Measurements from ENCODE around the gene TNFAIP3. TPM values are rescaled to one million over a fixed set of nuclear protein-coding genes. Genes with fewer than 3 reads are reported as not detected.

Gene TNFAIP3
- total and polyA plus RNA-seq, 2 donors (not counting 1 experiment from before 2014, with no cell fraction given) = 86.2 to 92.0 TPM

DNA sequence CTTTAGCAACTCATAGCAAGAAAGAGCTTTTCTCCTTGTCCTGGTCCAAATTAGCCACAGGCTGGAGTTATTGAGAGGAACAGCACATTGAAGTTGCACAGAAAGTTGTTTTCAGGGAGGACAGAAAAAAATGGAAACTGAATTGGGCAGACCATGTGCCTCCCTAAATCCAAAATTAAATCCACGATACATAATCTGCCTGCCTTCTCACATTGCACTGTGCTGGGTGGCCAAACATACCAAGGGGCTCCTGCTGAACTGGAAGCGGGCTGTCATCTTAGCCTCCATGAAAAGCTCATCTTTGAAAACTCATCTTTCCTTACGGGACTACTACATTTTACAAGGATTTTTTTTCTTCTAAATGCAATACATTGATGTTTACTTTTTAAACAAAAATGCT is 59.9 kb downstream of the TNFAIP3 start:
- 80% methylated on average over 2 of the region's 3 CpGs for WGBS (ENCODE audit: insufficient coverage)
- H2AFZ ChIP-seq (ENCODE audit: insufficient read depth, low read depth, low read length, poor library complexity, severe bottlenecking) = no peak overlapping the region
- intact Hi-C loops (cut with micrococcal nuclease) = loop anchor here (2.0 to 5.0 kb wide), 2 partner anchors 16 to 60 kb away; partner anchors contain the start of gene TNFAIP3
- H3K4me3 ChIP-seq (ENCODE audit: control extremely low read depth in 1 of 5, extremely low read depth in 1 of 5, insufficient read depth in 1 of 5, low read depth in 2 of 5, low read length in 4 of 5) = no peak overlapping the region
- ChIA-PET POLR2A (interaction anchor here (2.3 kb wide), 1 partner anchor 60 kb away, joined by 9 read pairs; the partner anchor contains the start of gene TNFAIP3), CTCF (interaction anchor here (0.6 to 1.5 kb wide), 8 partner anchors 9 to 222 kb away, joined by 3 to 7 read pairs (median 6); partner anchors contain the start of gene TNFAIP3)
- Mint-ChIP-seq H3K27me3 (no peaks in the 10 kb centered on the region), H3K27ac (peak overlapping the region; percentile 39), H3K4me1 (peaks cover 39% of the 10 kb centered on the region), H3K9me3 (ENCODE audit: insufficient read depth) (no peaks in the 10 kb centered on the region), H3K4me3 (peak overlapping the region; percentile 9)
- H3K27ac ChIP-seq (ENCODE audit: low read length in 2 of 2) = peak overlapping the region; percentile 84 to 87
- H3K27me3 ChIP-seq (replicated peaks in 1 of 4; ENCODE audit: control extremely low read depth in 1 of 4, control insufficient read depth in 3 of 4, insufficient read depth in 4 of 4, low read length in 3 of 4) = no peaks in the 10 kb centered on the region
- H4K20me1 ChIP-seq (ENCODE audit: control insufficient read depth, insufficient read depth, low read length, poor library complexity, severe bottlenecking) = no peaks in the 10 kb centered on the region
- ATAC-seq (ENCODE audit: low read depth) = no peak
- no peak for DNase-seq
- no peaks in the 10 kb centered on the region for H3K9me3 ChIP-seq (ENCODE audit: control extremely low read depth in 1 of 3, control insufficient read depth in 2 of 3, insufficient read depth in 1 of 3, low read length in 2 of 3)
- no peaks in the 10 kb centered on the region for H3K36me3 ChIP-seq (replicated peaks in 1 of 2; ENCODE audit: control extremely low read depth in 1 of 2, control insufficient read depth in 1 of 2, extremely low read depth in 1 of 2, insufficient read depth in 2 of 2, low read length in 1 of 2)
- no peak for TF ChIP-seq CTCF (IDR thresholded peaks at IDR 0.05)
- no peak for TF ChIP-seq EZH2 (IDR thresholded peaks at IDR 0.05; ENCODE audit: borderline replicate concordance, insufficient read depth, low read depth, low read length, poor library complexity, severe bottlenecking)
- no peak overlapping the region for H3K9ac ChIP-seq (ENCODE audit: low read length)
- peaks cover 34 to 37% of the 10 kb centered on the region in 2 donors for H3K4me1 ChIP-seq (ENCODE audit: control insufficient read depth in 2 of 2, insufficient read depth in 2 of 2, low read length in 2 of 2)
- H3K79me2 ChIP-seq (ENCODE audit: control insufficient read depth, insufficient read depth, low read length) = no peaks in the 10 kb centered on the region
- peak overlapping the region; percentile 70 for H3K4me2 ChIP-seq (replicated peaks; ENCODE audit: low read depth, low read length, poor library complexity, severe bottlenecking)

GRCh38 chr6:137927777-137928218 is 60.7 kb downstream of the TNFAIP3 start:
- peak overlapping the region; percentile 70 for H3K4me2 ChIP-seq (replicated peaks; ENCODE audit: low read depth, low read length, poor library complexity, severe bottlenecking)
- Mint-ChIP-seq H3K9me3 (ENCODE audit: insufficient read depth) (no peaks in the 10 kb centered on the region), H3K4me1 (peaks cover 40% of the 10 kb centered on the region), H3K27me3 (no peaks in the 10 kb centered on the region), H3K27ac (peak overlapping the region; percentile 76), H3K4me3 (peak overlapping the region; percentile 58)
- H4K20me1 ChIP-seq (ENCODE audit: control insufficient read depth, insufficient read depth, low read length, poor library complexity, severe bottlenecking) = no peaks in the 10 kb centered on the region
- intact Hi-C loops (cut with micrococcal nuclease) = loop anchor here (1.0 to 5.0 kb wide), 3 partner anchors 13 to 60 kb away; partner anchors contain the start of gene TNFAIP3
- no peaks in the 10 kb centered on the region for H3K79me2 ChIP-seq (ENCODE audit: control insufficient read depth, insufficient read depth, low read length)
- H2AFZ ChIP-seq (ENCODE audit: insufficient read depth, low read depth, low read length, poor library complexity, severe bottlenecking) = peak overlapping the region; percentile 29
- H3K27me3 ChIP-seq (replicated peaks in 1 of 4; ENCODE audit: control extremely low read depth in 1 of 4, control insufficient read depth in 3 of 4, insufficient read depth in 4 of 4, low read length in 3 of 4) = no peaks in the 10 kb centered on the region
- H3K4me3 ChIP-seq (ENCODE audit: control extremely low read depth in 1 of 5, extremely low read depth in 1 of 5, insufficient read depth in 1 of 5, low read depth in 2 of 5, low read length in 4 of 5) = peak overlapping the region in 2 of 5 experiments; percentile 25 to 56
- no peaks in the 10 kb centered on the region for H3K36me3 ChIP-seq (replicated peaks in 1 of 2; ENCODE audit: control extremely low read depth in 1 of 2, control insufficient read depth in 1 of 2, extremely low read depth in 1 of 2, insufficient read depth in 2 of 2, low read length in 1 of 2)
- H3K27ac ChIP-seq (ENCODE audit: low read length in 2 of 2) = peak overlapping the region; percentile 84 to 87
- no peaks in the 10 kb centered on the region for H3K9me3 ChIP-seq (ENCODE audit: control extremely low read depth in 1 of 3, control insufficient read depth in 2 of 3, insufficient read depth in 1 of 3, low read length in 2 of 3)
- CTCF ChIA-PET = interaction anchor here (0.7 to 1.5 kb wide), 11 partner anchors 11 to 223 kb away, joined by 3 to 8 read pairs (median 5); partner anchors contain the start of gene TNFAIP3
- H3K9ac ChIP-seq (ENCODE audit: low read length) = peak overlapping the region; percentile 43
- H3K4me1 ChIP-seq (ENCODE audit: control insufficient read depth in 2 of 2, insufficient read depth in 2 of 2, low read length in 2 of 2) = peaks cover 32 to 37% of the 10 kb centered on the region in 2 donors
- 0% methylated on average over 7 of the region's 8 CpGs for WGBS (ENCODE audit: insufficient coverage)
- TF ChIP-seq EZH2 (IDR thresholded peaks at IDR 0.05; ENCODE audit: borderline replicate concordance, insufficient read depth, low read depth, low read length, poor library complexity, severe bottlenecking) (no peak), CTCF (IDR thresholded peaks at IDR 0.05) (no peak)
- POLR2A ChIA-PET = interaction anchor here (1.0 to 2.3 kb wide), 3 partner anchors 11 to 61 kb away, joined by 3 to 9 read pairs (median 4); partner anchors contain the start of gene TNFAIP3
- DNase-seq (peak; percentile 89), ATAC-seq (ENCODE audit: low read depth) (peak; percentile 95)
